Measurements from ENCODE around the gene NLRP5.

DNA sequence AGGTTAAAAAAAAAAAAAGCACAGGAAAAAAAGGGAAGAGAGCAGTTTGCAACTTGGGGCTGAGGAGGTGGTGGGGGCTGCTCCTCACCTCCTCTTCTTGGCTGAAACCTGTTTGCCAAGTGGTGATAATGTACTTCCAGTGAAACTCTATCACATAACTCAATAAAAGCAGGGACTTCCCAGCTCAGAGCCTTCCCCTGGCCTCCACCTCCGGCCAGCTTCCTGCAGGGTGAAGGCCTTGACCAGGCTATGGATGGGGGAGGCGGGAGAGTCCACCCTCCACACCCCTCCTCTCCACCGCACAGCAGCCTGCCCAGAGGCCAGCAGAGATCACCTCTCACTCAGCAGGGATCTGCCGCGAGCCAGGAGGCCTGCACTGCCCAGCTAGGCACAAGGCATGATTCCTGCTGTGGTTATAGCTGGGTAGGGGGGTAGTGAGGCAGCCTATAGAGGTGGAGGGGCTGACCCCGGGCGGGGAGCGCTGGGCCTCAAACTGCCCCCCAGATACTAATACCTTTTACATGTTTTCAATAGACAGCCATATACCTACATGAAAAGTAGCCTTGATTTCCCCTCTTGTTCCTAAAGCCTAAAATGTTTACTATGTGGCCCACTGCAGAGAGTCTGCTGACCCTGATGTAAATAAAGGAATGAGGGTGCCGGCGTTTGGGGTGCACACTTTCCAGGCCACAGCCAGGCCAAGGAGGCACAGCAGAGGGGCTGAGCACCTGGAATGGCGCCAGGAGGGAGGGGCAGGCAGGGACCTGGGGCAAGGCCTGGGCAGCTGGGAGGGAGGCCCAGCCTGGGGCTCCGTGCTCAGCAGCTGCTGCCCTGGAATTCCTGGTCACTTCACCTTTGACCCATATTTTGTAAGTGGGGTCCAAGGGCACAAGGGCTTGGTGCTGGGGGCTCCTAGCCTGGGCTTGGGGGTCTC is 124.2 kb downstream of the NLRP5 start:
- TF ChIP-seq, protein P1, sequence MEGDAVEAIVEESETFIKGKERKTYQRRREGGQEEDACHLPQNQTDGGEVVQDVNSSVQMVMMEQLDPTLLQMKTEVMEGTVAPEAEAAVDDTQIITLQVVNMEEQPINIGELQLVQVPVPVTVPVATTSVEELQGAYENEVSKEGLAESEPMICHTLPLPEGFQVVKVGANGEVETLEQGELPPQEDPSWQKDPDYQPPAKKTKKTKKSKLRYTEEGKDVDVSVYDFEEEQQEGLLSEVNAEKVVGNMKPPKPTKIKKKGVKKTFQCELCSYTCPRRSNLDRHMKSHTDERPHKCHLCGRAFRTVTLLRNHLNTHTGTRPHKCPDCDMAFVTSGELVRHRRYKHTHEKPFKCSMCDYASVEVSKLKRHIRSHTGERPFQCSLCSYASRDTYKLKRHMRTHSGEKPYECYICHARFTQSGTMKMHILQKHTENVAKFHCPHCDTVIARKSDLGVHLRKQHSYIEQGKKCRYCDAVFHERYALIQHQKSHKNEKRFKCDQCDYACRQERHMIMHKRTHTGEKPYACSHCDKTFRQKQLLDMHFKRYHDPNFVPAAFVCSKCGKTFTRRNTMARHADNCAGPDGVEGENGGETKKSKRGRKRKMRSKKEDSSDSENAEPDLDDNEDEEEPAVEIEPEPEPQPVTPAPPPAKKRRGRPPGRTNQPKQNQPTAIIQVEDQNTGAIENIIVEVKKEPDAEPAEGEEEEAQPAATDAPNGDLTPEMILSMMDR (conservative IDR thresholded peaks at IDR 0.05; ENCODE audit: low read length), result no peak
- no peak for TF ChIP-seq EZH2phosphoT487 (IDR thresholded peaks at IDR 0.05; ENCODE audit: borderline replicate concordance, low read depth, low read length)
